Jurkat, Clone E6-1 (cell line): ENCODE results near the gene TEX52. TPM values are rescaled to one million over a fixed set of nuclear protein-coding genes. Genes with fewer than 3 reads are reported as not detected.

Source experiments
- DNase-seq: peaks from one replicate; pipeline ENCODE4 v3.0.0-alpha.2; 2011; ENCODE audit warnings: low read depth, low spot score
- H3K4me3 ChIP-seq: 2 replicates; pipeline ENCODE4 v1.5.1; 2011; ENCODE audit warnings: mild to moderate bottlenecking, low read length, control low read depth, moderate library complexity
- polyA plus RNA-seq: library from polyadenylated mRNA; unstranded; fragments of >200 nt; gene quantifications from one replicate; pipeline ENCODE4 v1.2.1, GENCODE V29; 2012; ENCODE audit warnings: missing spikeins; ENCODE audit not compliant: insufficient read length, insufficient read depth

Gene TEX52
- not detected for polyA plus RNA-seq

DNA sequence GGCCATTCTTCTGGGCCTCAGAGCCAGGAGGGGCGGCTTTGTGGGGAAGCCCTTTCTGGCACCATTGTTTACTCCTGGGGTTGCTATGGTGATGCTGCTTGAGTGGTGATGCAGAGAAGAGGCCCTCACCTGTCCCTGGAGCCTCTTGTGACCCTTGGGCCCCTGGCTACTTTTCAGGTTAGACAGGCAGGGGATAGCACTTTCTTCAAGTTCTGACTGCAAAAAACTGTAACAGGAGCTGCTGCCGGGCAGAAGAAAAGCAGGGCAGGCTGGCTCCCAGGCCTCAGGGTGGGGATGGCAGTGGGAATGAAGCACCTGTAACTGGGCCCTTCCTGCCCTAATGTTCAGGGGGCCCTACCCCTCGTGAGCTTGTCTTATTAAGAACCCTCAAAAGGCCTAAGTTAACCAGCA lies at the start of gene TEX52:
TSS of gene TEX52 (minus strand) at position 19 of the 411 bp plus-strand sequence. CDS start at position 6, 13 bp downstream.
- H3K4me3 ChIP-seq, result no peak within 1 kb of the TSS
- DNase-seq, result no peak

- DNase-seq, result no peak
These were observed 47.4 kb upstream of the TEX52 start for GRCh38 chr12:2904260-2904659.

GRCh38 chr12:2902272-2902880 lies 45.5 kb upstream of the TEX52 start:
- no peak for DNase-seq

More at GRCh38 chr12:2904260-2904659, 47.4 kb upstream of the TEX52 start:
- no peak overlapping the region for H3K4me3 ChIP-seq

GRCh38 chr12:2900642-2901041 lies 43.8 kb upstream of the TEX52 start:
- H3K4me3 ChIP-seq, result no peak overlapping the region
- DNase-seq, result no peak

More at GRCh38 chr12:2902272-2902880, 45.5 kb upstream of the TEX52 start:
- no peak overlapping the region for H3K4me3 ChIP-seq

- H3K4me3 ChIP-seq, result no peak overlapping the region
- no peak for DNase-seq
These were observed 40.6 kb upstream of the TEX52 start for GRCh38 chr12:2897418-2897817.

GRCh38 chr12:2895511-2895910 lies 38.7 kb upstream of the TEX52 start:
- DNase-seq, result no peak
- H3K4me3 ChIP-seq, result no peak overlapping the region

DNA sequence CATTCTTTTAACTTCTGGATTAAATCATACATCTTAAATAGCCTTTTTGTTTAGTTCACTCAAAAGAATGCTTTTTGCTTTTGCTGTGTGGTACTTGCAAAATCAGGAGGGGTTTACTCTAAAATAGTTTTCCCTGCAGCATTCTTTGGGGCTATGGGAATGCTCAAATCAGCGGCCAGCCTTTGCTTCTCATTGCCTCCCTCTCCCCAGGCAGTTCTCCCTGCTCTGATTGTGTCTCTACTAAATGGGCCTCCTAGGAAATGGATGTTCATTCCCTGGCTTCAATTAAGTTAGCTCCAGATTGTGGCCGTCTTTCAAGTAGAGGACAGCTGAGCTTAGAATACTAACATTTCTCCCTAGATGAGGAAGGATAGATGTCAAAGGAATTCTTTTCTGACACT lies 38.2 kb upstream of the TEX52 start:
- no peak for DNase-seq
- no peak overlapping the region for H3K4me3 ChIP-seq

DNA sequence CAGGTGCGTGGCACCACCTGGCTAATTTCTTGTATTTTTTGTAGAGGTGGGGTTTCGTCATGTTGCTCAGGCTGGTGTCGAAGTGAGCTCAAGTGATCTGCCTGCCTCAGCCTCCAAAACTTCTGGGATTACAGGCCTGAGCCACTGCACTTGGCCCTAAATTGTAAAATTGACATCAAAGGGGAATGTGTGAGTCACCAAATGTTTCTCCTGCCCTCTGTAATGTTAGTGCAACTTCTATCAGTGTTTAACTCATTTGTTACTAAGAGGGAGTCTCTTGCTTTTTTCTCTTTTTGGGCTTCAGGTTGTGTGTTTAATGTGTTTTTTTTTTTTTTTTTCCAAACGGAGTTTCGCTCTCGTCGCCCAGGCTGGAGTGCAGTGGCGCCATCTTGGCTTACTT lies 36.2 kb upstream of the TEX52 start:
- H3K4me3 ChIP-seq, result no peak overlapping the region
- no peak for DNase-seq

- DNase-seq, result no peak
- H3K4me3 ChIP-seq, result no peak overlapping the region
These were observed 35.4 kb upstream of the TEX52 start for GRCh38 chr12:2892246-2892645.

- DNase-seq, result no peak
These were observed 34.6 kb upstream of the TEX52 start for GRCh38 chr12:2891240-2892053.

GRCh38 chr12:2890388-2891239 lies 33.8 kb upstream of the TEX52 start, which contains the start of gene TULP3:
Gene TULP3 (plus strand): TSS chr12:2890891. CDS start chr12:2890948, 57 bp downstream.
- peak; percentile 92 for DNase-seq
- peak within 1 kb of the TSS; percentile 86 for H3K4me3 ChIP-seq

More at GRCh38 chr12:2891240-2892053, 34.6 kb upstream of the TEX52 start:
- H3K4me3 ChIP-seq, result peak overlapping the region; percentile 86

GRCh38 chr12:2890001-2890387 lies 33.2 kb upstream of the TEX52 start:
- no peak for DNase-seq
- peak overlapping the region; percentile 86 for H3K4me3 ChIP-seq

DNA sequence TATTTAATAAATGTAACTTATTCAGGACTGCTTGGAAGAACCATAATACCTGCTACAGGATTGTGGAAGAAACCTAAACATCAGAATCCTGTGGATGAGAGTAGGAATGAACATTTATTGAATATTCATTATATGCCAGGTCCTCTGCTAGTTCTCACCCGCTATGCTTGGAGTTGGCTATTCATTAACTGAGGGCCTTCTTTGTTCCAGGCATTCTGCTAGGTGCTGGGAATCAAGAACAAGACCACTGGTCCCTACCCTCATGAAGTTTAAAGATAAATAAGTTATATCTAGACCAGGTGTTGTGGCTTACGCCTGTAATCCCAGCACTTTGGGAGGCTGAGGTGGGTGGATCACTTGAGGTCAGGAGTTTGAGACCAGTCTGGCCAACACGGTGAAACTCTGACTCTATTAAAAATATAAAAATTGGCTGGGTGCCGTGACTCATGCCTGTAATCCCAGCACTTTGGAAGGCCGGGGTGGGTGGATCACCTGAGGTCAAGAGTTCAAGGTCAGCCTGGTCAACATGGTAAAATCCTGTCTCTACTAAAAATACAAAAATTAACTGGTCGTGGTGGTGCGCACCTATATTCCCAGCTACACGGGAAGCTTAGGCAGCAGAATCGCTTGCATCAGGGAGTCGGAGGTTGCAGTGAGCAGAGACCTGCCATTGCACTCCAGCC lies 30.1 kb upstream of the TEX52 start:
- DNase-seq, result no peak

GRCh38 chr12:2884810-2885209 lies 28.0 kb upstream of the TEX52 start:
- no peak overlapping the region for H3K4me3 ChIP-seq
- DNase-seq, result no peak

More for the DNA sequence above, 30.1 kb upstream of the TEX52 start:
- no peak overlapping the region for H3K4me3 ChIP-seq

GRCh38 chr12:2879853-2880252 lies 23.0 kb upstream of the TEX52 start:
- DNase-seq, result no peak
- H3K4me3 ChIP-seq, result no peak overlapping the region

DNA sequence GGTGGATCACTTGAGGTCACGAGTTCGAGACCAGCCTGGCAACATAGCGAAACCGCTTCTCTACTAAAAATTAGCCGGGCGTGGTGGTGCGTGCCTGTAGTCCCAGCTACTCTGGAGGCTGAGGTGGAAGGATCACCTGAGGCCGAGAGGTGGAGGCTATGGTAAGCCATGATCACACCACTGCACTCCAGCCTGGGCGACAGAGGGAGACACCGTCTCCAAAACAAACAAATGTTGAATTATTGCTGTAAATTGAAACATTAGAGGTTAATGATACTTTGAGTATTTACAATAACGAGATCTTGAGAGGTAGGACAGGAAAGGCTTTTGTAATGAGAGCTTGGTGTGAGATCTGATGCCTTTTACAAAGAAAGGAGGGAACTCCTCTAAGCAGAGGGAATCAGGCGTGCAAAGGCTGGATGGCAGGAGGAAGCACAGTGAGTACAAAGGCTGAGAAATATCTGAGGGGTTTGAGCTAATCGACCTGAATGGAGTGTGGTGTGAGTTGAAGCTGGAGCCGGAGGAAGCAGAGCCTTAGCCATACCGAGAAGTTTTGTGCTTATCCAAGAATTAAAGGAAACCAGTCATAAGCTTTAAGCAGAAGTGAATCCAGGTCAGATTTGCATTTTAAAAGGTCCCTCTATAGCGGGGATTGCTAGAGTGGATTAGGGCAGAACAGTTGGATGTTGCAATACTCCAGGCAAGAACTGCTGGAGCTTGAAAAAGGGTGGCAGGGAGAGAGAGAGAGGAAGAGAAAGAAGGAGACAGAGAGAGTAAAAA lies 21.3 kb upstream of the TEX52 start:
- DNase-seq, result no peak
- peak overlapping the region; percentile 94 for H3K4me3 ChIP-seq

GRCh38 chr12:2877047-2877952 lies 20.5 kb upstream of the TEX52 start, which contains the start of the genes FOXM1 and RHNO1:
Gene FOXM1 (minus strand): TSS chr12:2877174. CDS start chr12:2874478, 2,696 bp downstream.
Gene RHNO1 (plus strand): TSS chr12:2877223. CDS start chr12:2885367, 8,144 bp downstream.
- peak; percentile 80 for DNase-seq
- peak within 1 kb of the TSS; percentile 94 for H3K4me3 ChIP-seq
